GM12878 (cell line): ENCODE data around the gene CHCHD6. TPM values are rescaled to one million over a fixed set of nuclear protein-coding genes. Genes with fewer than 3 reads are reported as not detected.

Experiments used
- ATAC-seq: fragments of 200-7000 bp; cut with Tn5 transposase; 3 replicates; pipeline ENCODE4 v1.9.1; 2020; ENCODE audit warnings: mild to moderate bottlenecking, moderate library complexity
- BruUV-seq: library from RNA; stranded (reverse); fragments of 400-500 nt; replicated peaks from 2 replicates; lab custom pipeline; 2021; lab: Mats Ljungman, UMichigan
- CTCF ChIA-PET: fragments of 300-600 bp; sonication (Branson Sonifier 250); formaldehyde crosslinking; extraction: SDS; loops from one replicate; lab custom pipeline; 2021; ENCODE audit warnings: inconsistent platforms; lab: Yijun Ruan, JAX
- POLR2A ChIA-PET: fragments of 350-600 bp; formaldehyde crosslinking; extraction: SDS; loops from one replicate; lab custom pipeline; 2021; ENCODE audit warnings: inconsistent platforms; lab: Charles Lee
- RAD21 ChIA-PET: fragments of 300-600 bp; sonication (Branson Sonifier 250); formaldehyde crosslinking; loops from one replicate; lab custom pipeline; 2023; ENCODE audit warnings: antibody characterized with exemption; ENCODE audit not compliant: unreplicated experiment; lab: Charles Lee
- SMC1A ChIA-PET: fragments of 300-600 bp; sonication (Branson Sonifier 250); formaldehyde crosslinking; loops from one replicate; lab custom pipeline; 2023; ENCODE audit not compliant: unreplicated experiment, uncharacterized antibody; lab: Charles Lee
- DNase-seq: peaks from one replicate; pipeline ENCODE4 v3.0.0-alpha.2; 2011; ENCODE audit warnings: low read depth, low spot score
- FAIRE-seq: peaks from 3 replicates; lab custom pipeline; 2011; peaks lifted over from hg19 to GRCh38; lab: Jason Lieb, UNC
- H2AFZ ChIP-seq: 2 replicates; pipeline ENCODE4 v1.6.0; 2011; ENCODE audit warnings: low read depth, low read length, control low read depth; ENCODE audit not compliant: control insufficient read depth
- H3K27ac ChIP-seq: 2 replicates; pipeline ENCODE4 v1.5.1; 2011; ENCODE audit warnings: control low read depth; ENCODE audit not compliant: control insufficient read depth, insufficient read depth
- H3K27me3 ChIP-seq, 2 experiments: replicated peaks in 1 of 2; 2 replicates each; pipeline versions ENCODE4 v1.6.0 to v1.6.1; 2011; ENCODE audit warnings: low read length in 1 of 2; ENCODE audit not compliant: control insufficient read depth in 2 of 2, insufficient read depth in 2 of 2
- H3K36me3 ChIP-seq, 2 experiments: 2 replicates each; pipeline ENCODE4 v1.5.1; 2011; ENCODE audit warnings: low read length in 1 of 2; ENCODE audit not compliant: control insufficient read depth in 2 of 2, insufficient read depth in 2 of 2
- H3K4me1 ChIP-seq: 2 replicates; pipeline ENCODE4 v1.6.1; 2011; ENCODE audit warnings: mild to moderate bottlenecking, low read length, moderate library complexity, mixed read lengths; ENCODE audit not compliant: control insufficient read depth, insufficient read depth
- H3K4me2 ChIP-seq: 2 replicates; pipeline ENCODE4 v1.6.0; 2011; ENCODE audit warnings: control low read depth; ENCODE audit not compliant: control insufficient read depth, insufficient read depth
- H3K4me3 ChIP-seq: fragments of 200-600 bp; sonication (generic); 2 replicates; pipeline ENCODE4 v1.5.1; 2016
- H3K79me2 ChIP-seq: 2 replicates; pipeline ENCODE4 v1.6.0; 2011; ENCODE audit warnings: low read length; ENCODE audit not compliant: control insufficient read depth, insufficient read depth
- H3K9ac ChIP-seq: 2 replicates; pipeline ENCODE4 v1.8.0; 2011; ENCODE audit warnings: low read length, control low read depth, mixed read lengths; ENCODE audit not compliant: control insufficient read depth, insufficient read depth
- H3K9me3 ChIP-seq: replicated peaks from 3 replicates; pipeline ENCODE4 v1.5.1; 2011; ENCODE audit warnings: mild to moderate bottlenecking, low read length; ENCODE audit not compliant: control insufficient read depth, insufficient read depth
- H4K20me1 ChIP-seq: 2 replicates; pipeline ENCODE4 v1.6.0; 2011; ENCODE audit not compliant: control insufficient read depth, insufficient read depth
- CHD1 ChIP-seq: IDR thresholded peaks from 2 replicates; pipeline ENCODE4 v1.6.1; 2012; ENCODE audit warnings: low read depth, low read length, improper control_type of control experiment
- EGR1 ChIP-seq, 2 experiments: IDR thresholded peaks; 1 replicate in 1 of 2; 2 replicates in 1 of 2; pipeline ENCODE4 v1.6.1; 2011 to 2012; ENCODE audit warnings: low read depth in 2 of 2, low read length in 2 of 2, borderline replicate concordance in 1 of 2, mild to moderate bottlenecking in 1 of 2, moderate library complexity in 1 of 2
- EZH2 ChIP-seq: IDR thresholded peaks from 2 replicates; pipeline ENCODE4 v1.6.1; 2012; ENCODE audit warnings: low read depth, mild to moderate bottlenecking, control low read depth, inconsistent platforms, low read length, borderline replicate concordance; ENCODE audit not compliant: control insufficient read depth
- FOXM1 ChIP-seq: IDR thresholded peaks from 2 replicates; pipeline ENCODE4 v1.6.1; 2012; ENCODE audit warnings: low read depth, mild to moderate bottlenecking, inconsistent platforms, low read length, moderate library complexity
- KLF5 ChIP-seq: fragments of 450-650 bp; IDR thresholded peaks from 2 replicates; pipeline ENCODE4 v1.6.1; 2014; ENCODE audit warnings: mild to moderate bottlenecking; ENCODE audit not compliant: partially characterized antibody
- POLR2AphosphoS2 ChIP-seq: IDR thresholded peaks from 2 replicates; pipeline ENCODE4 v1.6.1; 2011; ENCODE audit warnings: low read depth, mild to moderate bottlenecking, low read length, improper control_type of control experiment, moderate library complexity
- SMC3 ChIP-seq: IDR thresholded peaks from 2 replicates; pipeline ENCODE4 v1.6.1; 2011; ENCODE audit warnings: low read length, improper control_type of control experiment, borderline replicate concordance
- WGBS: methylation state at CpG from one replicate; pipeline ENCODE4 v1.1.6; 2016; ENCODE audit warnings: low lambda C conversion rate; ENCODE audit not compliant: insufficient replicate concordance, insufficient coverage; ENCODE audit errors: missing lambda C conversion rate; 5-methylcytosine and 5-hydroxymethylcytosine counted together
- in situ Hi-C: fragments of 300-500 bp; cut with MboI; formaldehyde crosslinking; loops from 9 replicates; pipeline ENCODE4 v1.14.3; 2018; ENCODE audit warnings: mixed read lengths
- intact Hi-C: fragments of 100-400 bp; cut with micrococcal nuclease; formaldehyde crosslinking; loops from one replicate; pipeline ENCODE4 v1.14.2; 2022; ENCODE audit not compliant: unreplicated experiment
- polyA plus RNA-seq, 11 experiments: library from polyadenylated mRNA; depleted of rRNA in 4 of 11; unstranded in 6 of 11; stranded (reverse) in 5 of 11; fragments of >200 nt; fragmentation: Nextera tagmentation in 4 of 11; fragmentation: Illumina TruSeq in 1 of 11; extraction: Ambion mirVana in 4 of 11; extraction: Trizol in 1 of 11; gene quantifications; 1 replicate in 1 of 11; 2 replicates in 10 of 11; pipeline versions ENCODE4 v1.2.1 to v1.2.3, GENCODE V29; 2011 to 2016; ENCODE audit warnings: inconsistent platforms in 2 of 11, missing spikeins in 2 of 11, low read depth in 1 of 11
- total RNA-seq, 4 experiments: library from RNA; depleted of rRNA in 3 of 4; stranded (reverse); fragments of >200 nt in 3 of 4; fragmentation: Illumina TruSeq in 1 of 4; extraction: Trizol in 1 of 4; gene quantifications; 2 replicates each; pipeline versions ENCODE4 v1.2.1 to v1.2.3, GENCODE V29; 2013 to 2021
- TF ChIP-seq, protein P1 (sequence below): fragments of 450-650 bp; IDR thresholded peaks from 2 replicates; pipeline ENCODE4 v1.6.1; 2016; ENCODE audit warnings: mild to moderate bottlenecking
- TF ChIP-seq, protein P2 (sequence below): IDR thresholded peaks from 2 replicates; pipeline ENCODE4 v1.6.1; 2011; ENCODE audit warnings: low read depth, mild to moderate bottlenecking, low read length, moderate library complexity, borderline replicate concordance; ENCODE audit errors: extremely low read depth
- TF ChIP-seq, protein P3 (sequence below): fragments of 450-650 bp; IDR thresholded peaks from 2 replicates; pipeline ENCODE4 v1.6.1; 2014; ENCODE audit warnings: mild to moderate bottlenecking
- TF ChIP-seq, protein P4 (sequence below): fragments of 450-650 bp; IDR thresholded peaks from 2 replicates; pipeline ENCODE4 v1.6.1; 2018; ENCODE audit warnings: borderline replicate concordance, mild to moderate bottlenecking; ENCODE audit not compliant: partially characterized antibody
- TF ChIP-seq, protein P5 (sequence below): IDR thresholded peaks from 2 replicates; pipeline ENCODE4 v1.6.1; 2012; ENCODE audit warnings: mild to moderate bottlenecking, low read depth, low read length

The CHCHD6 gene
- total and polyA plus RNA-seq, 10 of the 15 experiments (the other 5 are each of a cell fraction or from before 2014, with no cell fraction given): 2.7 to 16.7 (median 12.3) TPM

DNA sequence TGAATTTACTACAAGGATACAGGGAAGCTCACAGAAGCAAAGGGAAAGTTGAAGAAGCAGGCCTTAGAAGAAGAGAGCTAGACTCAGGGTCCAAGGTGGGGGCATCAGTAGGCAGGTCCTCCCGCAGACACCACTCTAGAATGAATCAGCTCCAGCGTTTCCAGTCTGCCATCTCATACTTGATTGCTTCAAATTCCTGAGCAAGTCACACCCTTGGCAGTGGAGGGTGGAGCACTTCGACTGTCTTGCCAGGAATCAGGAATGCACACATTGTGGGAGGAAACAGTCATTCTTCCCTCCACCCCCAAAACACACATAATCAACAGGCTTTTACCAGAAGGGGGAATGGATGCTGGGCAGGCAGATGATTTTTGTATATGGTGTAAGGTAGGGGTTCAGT is 78.5 kb downstream of the CHCHD6 start:
- RAD21 ChIA-PET: no interaction called here
- no TSS peak for BruUV-seq
- SMC1A ChIA-PET: no interaction called here
- in situ Hi-C loops: no loop called here
- Histone ChIP-seq H3K4me1 (no peaks in the 10 kb centered on the region), H3K27me3 (no peaks in the 10 kb centered on the region), H3K36me3 (no peaks in the 10 kb centered on the region; a peak in 1 of 4 replicates), H2AFZ (no peak overlapping the region), H3K4me2 (no peak overlapping the region), H3K9ac (no peak overlapping the region), H3K9me3 (no peaks in the 10 kb centered on the region), H3K79me2 (no peaks in the 10 kb centered on the region), H4K20me1 (no peaks in the 10 kb centered on the region), H3K4me3 (no peak overlapping the region), H3K27ac (no peak overlapping the region)
- CTCF ChIA-PET: no interaction called here
- POLR2A ChIA-PET: no interaction called here
- TF ChIP-seq CHD1: no peak
- TF ChIP-seq, protein P1, sequence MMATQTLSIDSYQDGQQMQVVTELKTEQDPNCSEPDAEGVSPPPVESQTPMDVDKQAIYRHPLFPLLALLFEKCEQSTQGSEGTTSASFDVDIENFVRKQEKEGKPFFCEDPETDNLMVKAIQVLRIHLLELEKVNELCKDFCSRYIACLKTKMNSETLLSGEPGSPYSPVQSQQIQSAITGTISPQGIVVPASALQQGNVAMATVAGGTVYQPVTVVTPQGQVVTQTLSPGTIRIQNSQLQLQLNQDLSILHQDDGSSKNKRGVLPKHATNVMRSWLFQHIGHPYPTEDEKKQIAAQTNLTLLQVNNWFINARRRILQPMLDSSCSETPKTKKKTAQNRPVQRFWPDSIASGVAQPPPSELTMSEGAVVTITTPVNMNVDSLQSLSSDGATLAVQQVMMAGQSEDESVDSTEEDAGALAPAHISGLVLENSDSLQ: no peak
- TF ChIP-seq, protein P2, sequence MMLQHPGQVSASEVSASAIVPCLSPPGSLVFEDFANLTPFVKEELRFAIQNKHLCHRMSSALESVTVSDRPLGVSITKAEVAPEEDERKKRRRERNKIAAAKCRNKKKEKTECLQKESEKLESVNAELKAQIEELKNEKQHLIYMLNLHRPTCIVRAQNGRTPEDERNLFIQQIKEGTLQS: no peak
- TF ChIP-seq, protein P3, sequence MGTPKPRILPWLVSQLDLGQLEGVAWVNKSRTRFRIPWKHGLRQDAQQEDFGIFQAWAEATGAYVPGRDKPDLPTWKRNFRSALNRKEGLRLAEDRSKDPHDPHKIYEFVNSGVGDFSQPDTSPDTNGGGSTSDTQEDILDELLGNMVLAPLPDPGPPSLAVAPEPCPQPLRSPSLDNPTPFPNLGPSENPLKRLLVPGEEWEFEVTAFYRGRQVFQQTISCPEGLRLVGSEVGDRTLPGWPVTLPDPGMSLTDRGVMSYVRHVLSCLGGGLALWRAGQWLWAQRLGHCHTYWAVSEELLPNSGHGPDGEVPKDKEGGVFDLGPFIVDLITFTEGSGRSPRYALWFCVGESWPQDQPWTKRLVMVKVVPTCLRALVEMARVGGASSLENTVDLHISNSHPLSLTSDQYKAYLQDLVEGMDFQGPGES: no peak
- no peak for TF ChIP-seq EZH2
- TF ChIP-seq, protein P4, sequence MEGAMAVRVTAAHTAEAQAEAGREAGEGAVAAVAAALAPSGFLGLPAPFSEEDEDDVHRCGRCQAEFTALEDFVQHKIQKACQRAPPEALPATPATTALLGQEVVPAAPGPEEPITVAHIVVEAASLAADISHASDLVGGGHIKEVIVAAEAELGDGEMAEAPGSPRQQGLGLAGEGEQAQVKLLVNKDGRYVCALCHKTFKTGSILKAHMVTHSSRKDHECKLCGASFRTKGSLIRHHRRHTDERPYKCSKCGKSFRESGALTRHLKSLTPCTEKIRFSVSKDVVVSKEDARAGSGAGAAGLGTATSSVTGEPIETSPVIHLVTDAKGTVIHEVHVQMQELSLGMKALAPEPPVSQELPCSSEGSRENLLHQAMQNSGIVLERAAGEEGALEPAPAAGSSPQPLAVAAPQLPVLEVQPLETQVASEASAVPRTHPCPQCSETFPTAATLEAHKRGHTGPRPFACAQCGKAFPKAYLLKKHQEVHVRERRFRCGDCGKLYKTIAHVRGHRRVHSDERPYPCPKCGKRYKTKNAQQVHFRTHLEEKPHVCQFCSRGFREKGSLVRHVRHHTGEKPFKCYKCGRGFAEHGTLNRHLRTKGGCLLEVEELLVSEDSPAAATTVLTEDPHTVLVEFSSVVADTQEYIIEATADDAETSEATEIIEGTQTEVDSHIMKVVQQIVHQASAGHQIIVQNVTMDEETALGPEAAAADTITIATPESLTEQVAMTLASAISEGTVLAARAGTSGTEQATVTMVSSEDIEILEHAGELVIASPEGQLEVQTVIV: no peak
- no peak for TF ChIP-seq POLR2AphosphoS2
- TF ChIP-seq KLF5: no peak
- no peak for TF ChIP-seq FOXM1
- no peak for TF ChIP-seq EGR1 (IDR thresholded peaks at IDR 0.05; ENCODE audit: borderline replicate concordance in 1 of 2, low read depth in 2 of 2, low read length in 2 of 2)
- TF ChIP-seq SMC3: no peak
- TF ChIP-seq, protein P5, sequence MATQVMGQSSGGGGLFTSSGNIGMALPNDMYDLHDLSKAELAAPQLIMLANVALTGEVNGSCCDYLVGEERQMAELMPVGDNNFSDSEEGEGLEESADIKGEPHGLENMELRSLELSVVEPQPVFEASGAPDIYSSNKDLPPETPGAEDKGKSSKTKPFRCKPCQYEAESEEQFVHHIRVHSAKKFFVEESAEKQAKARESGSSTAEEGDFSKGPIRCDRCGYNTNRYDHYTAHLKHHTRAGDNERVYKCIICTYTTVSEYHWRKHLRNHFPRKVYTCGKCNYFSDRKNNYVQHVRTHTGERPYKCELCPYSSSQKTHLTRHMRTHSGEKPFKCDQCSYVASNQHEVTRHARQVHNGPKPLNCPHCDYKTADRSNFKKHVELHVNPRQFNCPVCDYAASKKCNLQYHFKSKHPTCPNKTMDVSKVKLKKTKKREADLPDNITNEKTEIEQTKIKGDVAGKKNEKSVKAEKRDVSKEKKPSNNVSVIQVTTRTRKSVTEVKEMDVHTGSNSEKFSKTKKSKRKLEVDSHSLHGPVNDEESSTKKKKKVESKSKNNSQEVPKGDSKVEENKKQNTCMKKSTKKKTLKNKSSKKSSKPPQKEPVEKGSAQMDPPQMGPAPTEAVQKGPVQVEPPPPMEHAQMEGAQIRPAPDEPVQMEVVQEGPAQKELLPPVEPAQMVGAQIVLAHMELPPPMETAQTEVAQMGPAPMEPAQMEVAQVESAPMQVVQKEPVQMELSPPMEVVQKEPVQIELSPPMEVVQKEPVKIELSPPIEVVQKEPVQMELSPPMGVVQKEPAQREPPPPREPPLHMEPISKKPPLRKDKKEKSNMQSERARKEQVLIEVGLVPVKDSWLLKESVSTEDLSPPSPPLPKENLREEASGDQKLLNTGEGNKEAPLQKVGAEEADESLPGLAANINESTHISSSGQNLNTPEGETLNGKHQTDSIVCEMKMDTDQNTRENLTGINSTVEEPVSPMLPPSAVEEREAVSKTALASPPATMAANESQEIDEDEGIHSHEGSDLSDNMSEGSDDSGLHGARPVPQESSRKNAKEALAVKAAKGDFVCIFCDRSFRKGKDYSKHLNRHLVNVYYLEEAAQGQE: no peak
- ATAC-seq: no peak
- intact Hi-C loops: no loop called here
- FAIRE-seq: no peak
- no peak for DNase-seq
- 64% methylated on average over 3 of the region's 3 CpGs for WGBS
